CD4-positive, alpha-beta memory T cell (primary cell): Measurements from ENCODE around the gene SRD5A1. TPM values are rescaled to one million over a fixed set of nuclear protein-coding genes. Genes with fewer than 3 reads are reported as not detected.

ENCODE experiments used
- CTCF ChIA-PET: fragments of 350-600 bp; sonication (Branson Sonifier 250); formaldehyde crosslinking; loops from one replicate; lab custom pipeline; 2021; ENCODE audit warnings: inconsistent platforms; ENCODE audit not compliant: partially characterized antibody; lab: Charles Lee
- POLR2A ChIA-PET: fragments of 350-600 bp; sonication (Branson Sonifier 250); formaldehyde crosslinking; loops from one replicate; lab custom pipeline; 2021; ENCODE audit not compliant: partially characterized antibody; lab: Charles Lee
- DNase-seq, 5 donors: peaks; one replicate each; pipeline versions ENCODE4 v3.0.0 to v3.0.0-alpha.2; 2020 to 2022; ENCODE audit warnings: mixed read lengths in 1 of 5
- H3K27ac ChIP-seq: one replicate; pipeline ENCODE4 v1.7.0; 2013; ENCODE audit warnings: low read depth, low read length
- H3K27me3 ChIP-seq: 2 replicates; pipeline ENCODE4 v1.7.0; 2013; ENCODE audit warnings: mild to moderate bottlenecking, low read length, moderate library complexity; ENCODE audit not compliant: insufficient read depth
- H3K36me3 ChIP-seq: 2 replicates; pipeline ENCODE4 v1.7.0; 2013; ENCODE audit warnings: mild to moderate bottlenecking, low read length, moderate library complexity; ENCODE audit not compliant: insufficient read depth
- H3K4me1 ChIP-seq: 2 replicates; pipeline ENCODE4 v1.7.0; 2013; ENCODE audit warnings: mild to moderate bottlenecking, low read length, moderate library complexity; ENCODE audit not compliant: insufficient read depth
- H3K4me3 ChIP-seq, 2 donors: one replicate each; pipeline ENCODE4 v1.7.0; 2013; ENCODE audit warnings: low read length in 2 of 2, mild to moderate bottlenecking in 1 of 2
- H3K9me3 ChIP-seq, 2 donors: one replicate each; pipeline ENCODE4 v1.7.0; 2013; ENCODE audit warnings: low read length in 2 of 2, control low read depth in 1 of 2; ENCODE audit not compliant: control insufficient read depth in 1 of 2
- H3K27ac Mint-ChIP-seq, 7 donors: one replicate each; pipeline ENCODE4 v1.8.0; 2020 to 2021; ENCODE audit warnings: mixed read lengths in 7 of 7, mild to moderate bottlenecking in 6 of 7, inconsistent platforms in 3 of 7, moderate library complexity in 3 of 7
- H3K27me3 Mint-ChIP-seq, 2 donors: one replicate each; pipeline ENCODE4 v1.8.0; 2020 to 2021; ENCODE audit warnings: mixed read lengths in 2 of 2
- H3K36me3 Mint-ChIP-seq, 2 donors: one replicate each; pipeline ENCODE4 v1.8.0; 2020 to 2021; ENCODE audit warnings: mixed read lengths in 2 of 2, inconsistent platforms in 1 of 2, mild to moderate bottlenecking in 1 of 2
- H3K4me1 Mint-ChIP-seq, 4 donors: one replicate each; pipeline ENCODE4 v1.8.0; 2020 to 2021; ENCODE audit warnings: mixed read lengths in 4 of 4, mild to moderate bottlenecking in 1 of 4
- H3K4me3 Mint-ChIP-seq, 8 donors: one replicate each; pipeline ENCODE4 v1.8.0; 2020 to 2021; ENCODE audit warnings: mixed read lengths in 8 of 8, mild to moderate bottlenecking in 7 of 8, moderate library complexity in 6 of 8, inconsistent platforms in 3 of 8
- H3K9me3 Mint-ChIP-seq, 8 donors: one replicate each; pipeline ENCODE4 v1.8.0; 2020 to 2021; ENCODE audit warnings: mixed read lengths in 8 of 8, mild to moderate bottlenecking in 5 of 8, inconsistent platforms in 3 of 8, moderate library complexity in 1 of 8
- intact Hi-C: fragments of 100-400 bp; cut with micrococcal nuclease; formaldehyde crosslinking; loops from one replicate; pipeline ENCODE4 v1.15.1; 2023
- polyA plus RNA-seq, 2 donors: library from polyadenylated mRNA; unstranded; fragments of 300-500 nt; fragmentation: Illumina TruSeq; gene quantifications; one replicate each; pipeline ENCODE4 v1.2.3, GENCODE V29; 2021
- total RNA-seq, 2 experiments: library from RNA; stranded (reverse); gene quantifications; one replicate each; pipeline ENCODE4 v1.2.3, GENCODE V29; 2021

Gene SRD5A1
- total and polyA plus RNA-seq, 4 experiments from 2014 or later, result 5.4 to 11.2 (median 8.5) TPM

DNA sequence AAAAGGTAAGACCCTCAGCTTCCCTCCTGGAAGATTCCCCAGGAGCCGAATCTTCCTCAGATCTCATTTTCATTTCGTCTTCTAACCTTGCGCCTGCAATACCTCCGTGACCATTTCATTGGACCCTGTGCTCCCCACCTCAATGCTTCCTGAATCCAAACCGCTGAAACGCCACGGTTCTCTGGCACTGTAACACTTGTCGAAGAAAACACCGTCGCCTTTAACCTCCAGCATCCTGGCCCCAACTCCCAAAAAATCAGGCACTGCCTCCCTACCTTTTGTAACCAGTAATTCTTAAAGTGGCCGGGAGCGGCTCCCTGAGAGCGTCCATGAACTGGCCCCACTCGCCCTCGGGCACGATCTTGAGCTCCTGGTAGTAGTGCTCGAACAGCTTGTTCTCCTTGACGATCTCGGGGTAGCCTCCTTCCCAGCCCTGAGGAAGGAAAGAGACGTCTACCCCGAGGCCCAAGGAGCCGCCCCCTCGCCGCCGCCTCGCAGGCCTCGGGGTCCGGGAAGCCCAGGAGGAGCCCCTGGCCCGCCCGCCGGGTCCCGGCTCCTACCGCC, 834 bp upstream of the SRD5A1 start:
- Histone ChIP-seq H3K27ac (peak overlapping the region; percentile 87), H3K4me1 (peaks cover 39% of the 10 kb centered on the region), H3K36me3 (peaks cover 33% of the 10 kb centered on the region), H3K9me3 (no peaks in the 10 kb centered on the region), H3K4me3 (peak overlapping the region; percentile 66 to 94), H3K27me3 (no peaks in the 10 kb centered on the region)
- peaks cover 27 to 44% of the 10 kb centered on the region in 2 donors for H3K36me3 Mint-ChIP-seq
- no peak for DNase-seq
- H3K9me3 Mint-ChIP-seq, result no peaks in the 10 kb centered on the region
- H3K27ac Mint-ChIP-seq, result peak overlapping the region; percentile 84 to 99 (median 98)
- ChIA-PET POLR2A (interaction anchor here (0.9 to 3.7 kb wide), 17 partner anchors 9 to 1237 kb away, joined by 3 to 29 read pairs (median 5); partner anchors contain the start of genes CFAP90, FASTKD3, ICE1 and MED10), CTCF (interaction anchor here (0.7 to 6.3 kb wide), 12 partner anchors 10 to 1211 kb away, joined by 3 to 35 read pairs (median 3); partner anchors contain the start of genes MED10 and TENT4A)
- intact Hi-C loops, result no loop called here
- H3K4me3 Mint-ChIP-seq, result peak overlapping the region; percentile 84 to 99 (median 93)
- no peaks in the 10 kb centered on the region for H3K27me3 Mint-ChIP-seq
- H3K4me1 Mint-ChIP-seq, result peaks cover 30 to 60% (median 40%) of the 10 kb centered on the region in 4 donors

DNA sequence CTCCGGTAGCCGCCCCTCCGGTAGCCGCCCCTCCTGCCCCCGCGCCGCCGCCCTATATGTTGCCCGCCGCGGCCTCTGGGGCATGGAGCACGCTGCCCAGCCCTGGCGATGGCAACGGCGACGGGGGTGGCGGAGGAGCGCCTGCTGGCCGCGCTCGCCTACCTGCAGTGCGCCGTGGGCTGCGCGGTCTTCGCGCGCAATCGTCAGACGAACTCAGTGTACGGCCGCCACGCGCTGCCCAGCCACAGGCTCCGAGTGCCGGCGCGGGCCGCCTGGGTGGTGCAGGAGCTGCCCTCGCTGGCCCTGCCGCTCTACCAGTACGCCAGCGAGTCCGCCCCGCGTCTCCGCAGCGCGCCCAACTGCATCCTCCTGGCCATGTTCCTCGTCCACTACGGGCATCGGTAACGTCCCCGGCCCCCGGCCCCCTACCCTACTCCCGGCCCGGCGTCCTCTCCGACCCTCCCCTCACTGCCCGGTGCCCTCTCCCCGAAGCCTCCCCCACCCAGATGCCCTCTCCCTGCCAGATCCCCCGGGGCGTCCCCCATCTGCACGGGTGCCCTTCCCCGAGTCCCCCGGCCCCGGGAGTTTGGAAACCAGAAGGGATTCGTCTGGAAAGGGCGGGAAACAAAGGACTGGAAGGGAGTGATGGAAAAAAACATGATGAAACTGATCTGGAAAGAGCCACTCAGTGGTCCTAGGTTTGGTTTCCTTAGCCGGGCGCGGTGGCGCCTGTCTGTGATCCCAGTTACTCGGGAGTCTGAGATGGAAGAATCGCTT, 417 bp downstream of the SRD5A1 start:
- peaks cover 28 to 54% (median 37%) of the 10 kb centered on the region in 4 donors for H3K4me1 Mint-ChIP-seq
- no peaks in the 10 kb centered on the region for H3K27me3 Mint-ChIP-seq
- intact Hi-C loops, result loop anchor here (1.0 kb wide), 6 partner anchors 80 to 1236 kb away; partner anchors contain the start of genes FASTKD3, ICE1, MED10 and MTRR
- no peaks in the 10 kb centered on the region for H3K27me3 ChIP-seq
- peaks cover 34% of the 10 kb centered on the region for H3K4me1 ChIP-seq
- POLR2A ChIA-PET, result interaction anchor here (0.7 to 3.7 kb wide), 17 partner anchors 8 to 1236 kb away, joined by 3 to 29 read pairs (median 5); partner anchors contain the start of genes FASTKD3, ICE1, MED10 and MTRR
- no peaks in the 10 kb centered on the region for H3K9me3 ChIP-seq
- H3K36me3 Mint-ChIP-seq, result peaks cover 23 to 35% of the 10 kb centered on the region in 2 donors
- H3K27ac ChIP-seq, result peak overlapping the region; percentile 87
- peaks cover 23% of the 10 kb centered on the region for H3K36me3 ChIP-seq
- CTCF ChIA-PET, result interaction anchor here (0.8 to 6.3 kb wide), 9 partner anchors 11 to 1212 kb away, joined by 3 to 35 read pairs (median 3); partner anchors contain the start of genes MED10 and TENT4A
- peak overlapping the region; percentile 26 to 66 for H3K4me3 ChIP-seq
- H3K9me3 Mint-ChIP-seq, result no peaks in the 10 kb centered on the region
- peak in 3 of 5 donors; percentile 6 to 48 (median 25) for DNase-seq
- H3K27ac Mint-ChIP-seq, result peak overlapping the region; percentile 42 to 92 (median 73)
- peak overlapping the region; percentile 84 to 99 (median 92) for H3K4me3 Mint-ChIP-seq

DNA sequence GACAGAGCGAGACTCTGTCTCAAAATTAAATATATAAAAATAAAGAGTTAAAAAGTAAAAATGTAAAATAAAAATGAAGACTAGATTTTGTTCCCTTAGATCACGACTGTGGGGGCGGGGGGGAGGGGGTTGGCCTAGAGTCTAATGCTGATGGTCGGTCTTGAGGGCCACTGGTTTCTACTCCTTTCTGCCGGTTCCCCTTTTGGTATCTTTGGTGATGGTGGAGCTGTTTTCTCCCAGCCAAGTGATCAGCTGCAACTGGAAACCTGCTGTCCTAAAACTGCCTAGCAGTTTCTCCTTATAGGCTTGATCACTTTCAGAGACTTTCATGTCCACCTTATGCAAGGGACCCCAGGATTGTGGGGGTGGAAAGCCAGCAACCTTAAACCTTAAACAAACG, 1.1 kb downstream of the SRD5A1 start:
- no peaks in the 10 kb centered on the region for H3K27me3 Mint-ChIP-seq
- intact Hi-C loops, result no loop called here
- no peak for DNase-seq
- peaks cover 22 to 29% of the 10 kb centered on the region in 2 donors for H3K36me3 Mint-ChIP-seq
- ChIA-PET POLR2A (no interaction called here), CTCF (interaction anchor here (6.3 kb wide), 1 partner anchor 111 kb away, joined by 35 read pairs; no protein-coding TSS in a partner anchor)
- Histone ChIP-seq H3K27me3 (no peaks in the 10 kb centered on the region), H3K36me3 (peaks cover 19% of the 10 kb centered on the region), H3K4me1 (peaks cover 34% of the 10 kb centered on the region), H3K4me3 (no peak overlapping the region), H3K27ac (no peak overlapping the region), H3K9me3 (no peaks in the 10 kb centered on the region)
- no peaks in the 10 kb centered on the region for H3K9me3 Mint-ChIP-seq
- peak overlapping the region; percentile 84 to 98 (median 90) for H3K4me3 Mint-ChIP-seq
- peak overlapping the region in 3 of 7 donors; percentile 73 to 79 (median 74) for H3K27ac Mint-ChIP-seq
- H3K4me1 Mint-ChIP-seq, result peaks cover 24 to 48% (median 32%) of the 10 kb centered on the region in 4 donors

DNA sequence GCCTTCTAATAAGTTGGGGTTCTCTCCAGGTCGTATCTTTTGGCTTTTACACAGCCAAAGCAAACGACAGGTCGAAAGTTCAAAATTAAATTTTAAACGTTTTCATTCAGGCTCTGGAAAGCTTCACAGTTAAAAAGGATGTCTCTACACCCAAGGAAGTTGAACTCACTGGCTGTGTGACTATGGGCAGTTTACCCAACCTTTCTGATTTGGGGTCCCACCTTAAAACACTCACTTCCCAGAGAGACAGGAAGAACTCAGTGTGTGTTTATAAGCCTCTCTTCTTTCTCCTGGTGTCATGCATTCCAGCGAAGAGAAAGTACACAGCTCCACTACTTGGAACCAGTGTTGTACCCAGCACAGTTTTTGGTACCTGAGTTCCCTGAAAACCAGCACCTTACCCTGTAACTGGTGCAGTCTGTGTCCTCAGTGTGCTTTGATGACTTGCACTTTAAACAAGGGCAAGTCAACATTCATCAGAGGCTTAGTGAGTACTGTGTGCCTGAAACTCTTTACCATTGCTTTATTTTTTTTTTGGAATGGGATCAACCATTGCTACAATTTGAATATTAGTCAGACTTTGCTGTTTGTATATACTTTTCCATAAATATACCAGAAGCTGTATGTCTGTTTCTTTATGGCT, 1.7 kb downstream of the SRD5A1 start:
- H3K9me3 Mint-ChIP-seq, result no peaks in the 10 kb centered on the region
- no peak for DNase-seq
- peak overlapping the region in 1 of 7 donors; percentile 79 for H3K27ac Mint-ChIP-seq
- intact Hi-C loops, result no loop called here
- Histone ChIP-seq H3K9me3 (no peaks in the 10 kb centered on the region), H3K27ac (no peak overlapping the region), H3K4me3 (no peak overlapping the region), H3K36me3 (peaks cover 13% of the 10 kb centered on the region), H3K4me1 (peaks cover 33% of the 10 kb centered on the region), H3K27me3 (no peaks in the 10 kb centered on the region)
- H3K4me3 Mint-ChIP-seq, result peak overlapping the region in 7 of 8 donors; percentile 8 to 74 (median 29)
- no peaks in the 10 kb centered on the region for H3K27me3 Mint-ChIP-seq
- CTCF ChIA-PET, result interaction anchor here (1.2 to 6.3 kb wide), 3 partner anchors 14 to 110 kb away, joined by 3 to 35 read pairs (median 3); no protein-coding TSS in a partner anchor
- POLR2A ChIA-PET, result interaction anchor here (1.1 kb wide), 1 partner anchor 78 kb away, joined by 3 read pairs; the partner anchor contains the start of gene TENT4A
- peaks cover 19 to 42% (median 27%) of the 10 kb centered on the region in 4 donors for H3K4me1 Mint-ChIP-seq
- peaks cover 16 to 23% of the 10 kb centered on the region in 2 donors for H3K36me3 Mint-ChIP-seq

DNA sequence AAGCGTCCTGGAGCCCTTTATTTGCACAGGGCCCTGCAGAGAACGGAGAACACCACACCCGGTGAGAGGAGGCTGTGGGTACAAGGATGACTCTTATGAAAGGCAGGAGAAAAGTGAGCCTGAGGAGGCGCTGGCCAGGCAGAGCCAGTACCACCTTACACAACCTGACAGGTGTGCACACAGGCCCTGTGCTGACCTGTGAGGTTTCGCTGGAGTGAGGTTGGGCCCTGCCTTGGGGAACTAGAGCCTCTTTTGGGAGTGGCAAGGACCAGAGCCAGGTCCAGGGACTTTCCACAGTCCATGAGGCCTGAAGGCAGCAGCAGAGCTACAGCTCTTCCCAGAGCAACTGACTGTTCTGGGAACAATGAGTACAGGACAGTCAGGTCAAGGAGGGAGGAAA, 3.1 kb downstream of the SRD5A1 start:
- H3K27me3 ChIP-seq, result no peaks in the 10 kb centered on the region
- Mint-ChIP-seq H3K27ac (no peak overlapping the region), H3K27me3 (no peaks in the 10 kb centered on the region), H3K4me1 (peaks cover 10 to 28% (median 15%) of the 10 kb centered on the region in 4 donors), H3K4me3 (no peak overlapping the region), H3K9me3 (no peaks in the 10 kb centered on the region), H3K36me3 (peaks cover 11% of the 10 kb centered on the region in 2 donors)
- intact Hi-C loops, result no loop called here
- H3K4me1 ChIP-seq, result peaks cover 19% of the 10 kb centered on the region
- ChIA-PET CTCF (interaction anchor here (6.3 kb wide), 1 partner anchor 109 kb away, joined by 35 read pairs; no protein-coding TSS in a partner anchor), POLR2A (no interaction called here)
- no peak for DNase-seq
- no peaks in the 10 kb centered on the region for H3K9me3 ChIP-seq
- peaks cover 3% of the 10 kb centered on the region for H3K36me3 ChIP-seq
- no peak overlapping the region for H3K27ac ChIP-seq
- H3K4me3 ChIP-seq, result no peak overlapping the region

DNA sequence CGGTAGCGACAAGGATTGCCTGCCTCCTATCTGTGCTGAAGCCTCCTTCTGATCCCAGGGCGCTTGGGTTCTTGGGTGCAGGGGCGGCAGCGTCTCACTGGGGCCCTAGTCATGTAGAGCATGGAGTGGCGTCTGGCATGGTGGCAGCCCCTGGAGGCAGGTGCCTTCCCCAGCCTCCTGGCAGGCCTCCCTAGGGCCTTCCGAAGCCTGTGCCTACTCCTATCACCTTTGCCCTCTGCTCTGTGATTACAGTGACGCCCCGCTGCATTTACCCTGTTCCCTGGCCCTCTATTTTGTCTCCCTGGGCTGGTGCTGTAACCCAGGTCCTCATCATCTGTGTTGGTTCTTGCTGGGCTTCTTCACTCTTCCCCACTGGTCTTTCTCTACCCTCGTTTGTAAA, 3.8 kb downstream of the SRD5A1 start:
- ChIA-PET POLR2A (no interaction called here), CTCF (no interaction called here)
- Histone ChIP-seq H3K27ac (no peak overlapping the region), H3K27me3 (no peaks in the 10 kb centered on the region), H3K9me3 (no peaks in the 10 kb centered on the region), H3K4me3 (no peak overlapping the region), H3K36me3 (no peaks in the 10 kb centered on the region), H3K4me1 (peaks cover 12% of the 10 kb centered on the region)
- DNase-seq, result no peak
- H3K4me1 Mint-ChIP-seq, result peaks cover 5 to 21% (median 9%) of the 10 kb centered on the region in 4 donors
- H3K9me3 Mint-ChIP-seq, result no peaks in the 10 kb centered on the region
- peak overlapping the region in 1 of 8 donors; percentile 28 for H3K4me3 Mint-ChIP-seq
- no peaks in the 10 kb centered on the region for H3K27me3 Mint-ChIP-seq
- H3K36me3 Mint-ChIP-seq, result peaks cover 8% of the 10 kb centered on the region in 2 donors
- no peak overlapping the region for H3K27ac Mint-ChIP-seq
- intact Hi-C loops, result no loop called here
